Measurements from ENCODE around the gene EXOSC3.

- no peak for TF ChIP-seq POLR2A (IDR thresholded peaks at IDR 0.05)
- no peak for TF ChIP-seq CTCF (IDR thresholded peaks at IDR 0.05)
Measured at GRCh38 chr9:37778534-37778933, 6.3 kb downstream of the EXOSC3 start.

All from heart left ventricle (tissue), 13 donors.